ENCODE results near the gene TMEM38B.

Gene TMEM38B, protein sequence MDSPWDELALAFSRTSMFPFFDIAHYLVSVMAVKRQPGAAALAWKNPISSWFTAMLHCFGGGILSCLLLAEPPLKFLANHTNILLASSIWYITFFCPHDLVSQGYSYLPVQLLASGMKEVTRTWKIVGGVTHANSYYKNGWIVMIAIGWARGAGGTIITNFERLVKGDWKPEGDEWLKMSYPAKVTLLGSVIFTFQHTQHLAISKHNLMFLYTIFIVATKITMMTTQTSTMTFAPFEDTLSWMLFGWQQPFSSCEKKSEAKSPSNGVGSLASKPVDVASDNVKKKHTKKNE

DNA sequence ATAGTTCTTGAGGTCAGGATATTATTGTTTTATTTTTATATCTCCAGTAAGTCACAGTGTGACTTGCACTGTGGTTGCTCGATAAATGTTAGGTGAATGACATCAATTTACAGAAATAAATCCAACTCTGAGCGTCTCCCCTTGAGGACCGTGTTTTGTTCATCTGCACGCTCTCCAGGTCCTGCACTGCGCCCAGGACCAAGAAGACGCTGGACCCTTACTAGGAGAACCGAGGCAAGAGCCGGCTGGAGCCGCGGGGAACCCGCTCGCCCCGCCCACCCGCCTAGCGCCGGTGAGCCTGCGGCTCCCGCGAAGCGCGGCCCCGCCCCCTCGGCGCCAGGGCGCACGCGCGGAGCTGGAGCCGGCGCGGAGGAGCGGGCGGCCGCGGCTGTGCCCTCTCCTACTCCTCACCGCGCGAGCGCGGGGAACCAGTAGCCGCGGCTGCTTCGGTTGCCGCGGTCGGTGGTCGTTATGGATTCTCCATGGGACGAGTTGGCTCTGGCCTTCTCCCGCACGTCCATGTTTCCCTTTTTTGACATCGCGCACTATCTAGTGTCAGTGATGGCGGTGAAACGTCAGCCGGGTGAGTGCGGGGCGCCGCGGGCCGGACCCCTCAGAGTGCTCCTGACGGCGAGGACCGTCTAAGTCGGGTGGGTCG, at the start of gene TMEM38B:
Gene TMEM38B, plus strand, starts transcription at position 352 of the 658 bp plus-strand sequence. Its CDS starts 120 bp downstream, at position 472.
- DNase-seq (ENCODE audit: low spot score): peak; percentile 84

DNA sequence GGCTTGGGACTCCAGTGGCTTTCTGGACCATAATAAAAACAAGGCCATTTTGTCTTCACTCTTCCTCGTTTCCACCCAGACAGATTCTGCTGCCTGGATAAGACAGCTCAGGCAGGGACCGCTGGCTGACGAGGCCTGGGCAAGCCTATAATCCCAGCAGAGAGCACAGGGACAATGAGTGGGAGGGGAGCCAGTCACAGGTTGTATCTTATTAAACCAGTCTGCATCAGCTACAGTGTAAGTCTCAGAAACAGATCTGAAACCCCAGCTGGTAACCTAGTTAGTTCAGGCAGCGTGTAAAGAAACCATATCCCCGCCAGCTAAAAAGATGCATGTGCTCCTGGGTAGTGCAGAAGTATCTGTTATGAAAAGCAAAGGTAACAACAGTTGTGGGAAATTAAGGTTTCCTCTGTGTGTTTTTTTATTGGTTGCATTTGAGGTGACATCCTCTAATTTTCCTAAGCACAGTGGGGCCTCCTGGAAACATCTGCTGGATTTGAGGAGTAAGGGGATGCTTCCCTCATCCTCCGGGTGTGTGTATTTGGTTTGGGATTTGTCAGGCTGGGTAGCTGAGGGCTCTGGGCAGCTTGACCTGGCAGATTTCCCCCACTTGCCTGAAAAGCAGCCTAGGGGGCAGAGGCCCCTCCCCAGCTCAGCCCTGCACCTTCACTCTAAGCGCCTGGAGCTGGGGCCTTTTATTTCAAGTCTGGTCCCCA, 47.3 kb upstream of the TMEM38B start:
- no peak for DNase-seq (ENCODE audit: low spot score)

- DNase-seq (ENCODE audit: low spot score): no peak
Measured at GRCh38 chr9:105647595-105648349, 46.6 kb upstream of the TMEM38B start.

- DNase-seq (ENCODE audit: low spot score): no peak
Measured at GRCh38 chr9:105651806-105652205, 42.5 kb upstream of the TMEM38B start.

DNA sequence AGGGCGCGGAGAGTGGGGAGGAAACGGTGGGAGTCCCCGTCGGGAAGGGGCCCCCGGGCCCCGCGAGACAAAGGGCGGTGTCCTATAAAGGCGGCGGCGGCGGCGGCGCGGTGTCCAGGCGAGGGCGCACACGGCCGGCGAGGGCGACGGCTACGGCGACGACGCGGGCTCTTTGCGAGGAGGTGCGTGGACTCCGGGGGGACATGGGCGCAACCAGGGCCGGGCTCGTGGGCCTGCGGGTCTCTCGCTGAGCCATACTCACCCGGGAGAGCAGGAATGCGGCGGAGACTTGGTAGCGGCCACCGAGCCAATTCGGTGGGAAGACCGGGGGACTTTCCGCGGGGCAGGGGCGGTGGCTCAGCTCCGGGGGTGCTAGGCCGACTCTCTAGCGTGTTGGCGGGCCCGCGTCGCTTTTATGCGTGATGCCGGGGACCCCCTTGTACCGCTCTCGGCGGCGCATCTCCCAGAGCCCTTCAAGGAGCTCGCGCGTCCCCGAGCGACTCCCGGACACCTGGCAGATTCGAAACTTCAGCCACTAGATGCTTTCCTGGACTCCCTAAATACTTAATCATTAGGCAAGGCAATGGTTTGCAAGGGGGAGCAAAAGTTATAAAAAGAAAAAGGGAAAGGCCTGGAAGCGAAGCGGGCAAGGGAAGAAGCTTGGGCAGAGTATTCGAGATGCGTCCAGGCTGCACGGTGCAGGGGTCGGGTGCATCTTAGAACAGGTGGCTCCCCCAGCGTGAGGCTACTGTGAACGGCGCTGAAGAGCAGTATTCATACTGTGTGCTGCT, 38.0 kb upstream of the TMEM38B start:
- DNase-seq (ENCODE audit: low spot score): no peak

- no peak for DNase-seq (ENCODE audit: low spot score)
Measured at GRCh38 chr9:105658351-105658750, 36.0 kb upstream of the TMEM38B start.

DNA sequence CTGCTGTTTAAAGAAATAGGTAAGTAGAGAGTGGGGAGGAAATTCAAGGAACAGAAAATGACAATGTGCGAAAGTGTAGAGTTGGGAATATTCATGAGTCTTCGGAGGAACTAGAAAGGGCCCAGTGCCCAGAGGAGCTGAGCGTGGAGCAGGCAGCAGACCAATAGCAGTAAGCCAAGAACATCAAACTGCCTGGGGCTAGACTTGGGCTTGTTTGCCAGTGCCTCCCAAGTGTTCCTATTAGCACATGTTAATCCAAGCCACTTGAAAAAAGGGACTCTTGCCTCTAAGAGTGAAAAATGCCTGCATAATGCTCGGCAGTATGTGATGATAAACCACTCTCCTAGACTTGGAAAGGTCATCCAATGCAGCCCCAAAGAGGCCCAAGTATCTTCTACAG, 33.3 kb upstream of the TMEM38B start:
- peak; percentile 13 for DNase-seq (ENCODE audit: low spot score)

DNA sequence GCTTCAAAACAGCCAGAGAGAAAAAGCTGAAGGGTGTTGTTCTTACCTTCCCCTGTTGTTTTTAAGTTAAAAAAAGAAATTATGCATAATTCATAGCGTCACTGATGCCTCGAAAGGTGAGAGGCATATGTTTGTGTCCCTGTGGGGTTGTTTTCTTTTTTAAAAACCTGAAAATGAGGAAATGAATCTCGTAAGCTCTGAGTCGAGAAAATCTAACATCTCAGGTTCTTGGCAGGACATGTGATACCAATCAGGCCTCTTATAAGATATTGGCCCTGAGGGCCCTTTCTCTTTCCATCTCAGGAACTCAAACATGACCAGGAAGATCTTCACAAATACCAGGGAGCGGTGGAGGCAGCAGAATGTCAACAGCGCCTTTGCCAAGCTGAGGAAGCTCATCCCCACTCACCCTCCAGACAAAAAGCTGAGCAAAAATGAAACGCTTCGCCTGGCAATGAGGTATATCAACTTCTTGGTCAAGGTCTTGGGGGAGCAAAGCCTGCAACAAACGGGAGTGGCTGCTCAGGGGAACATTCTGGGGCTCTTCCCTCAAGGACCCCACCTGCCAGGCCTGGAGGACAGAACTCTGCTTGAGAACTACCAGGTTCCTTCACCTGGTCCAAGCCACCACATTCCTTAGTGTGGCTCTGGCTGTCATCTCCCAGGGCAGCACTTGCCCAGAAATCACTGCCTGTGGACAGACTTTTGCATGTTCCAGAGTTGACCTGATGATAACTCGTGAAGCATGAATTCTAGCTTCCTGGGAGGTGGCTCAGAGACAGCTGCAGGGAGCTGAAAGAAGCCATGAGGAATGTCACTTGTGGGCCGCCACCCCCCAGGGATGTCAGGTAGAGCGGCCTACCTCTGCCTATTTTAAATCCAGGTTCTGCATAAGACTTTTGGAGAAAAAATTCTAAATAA, 31.9 kb upstream of the TMEM38B start, which contains the start of gene TAL2:
Gene TAL2, plus strand, starts transcription at position 274 of the 921 bp plus-strand sequence. Its CDS starts 40 bp downstream, at position 314.
- DNase-seq (ENCODE audit: low spot score): no peak

- DNase-seq (ENCODE audit: low spot score): no peak
Measured at GRCh38 chr9:105663914-105664313, 30.4 kb upstream of the TMEM38B start.

GRCh38 chr9:105667867-105668266, 26.5 kb upstream of the TMEM38B start:
- DNase-seq (ENCODE audit: low spot score): no peak

DNA sequence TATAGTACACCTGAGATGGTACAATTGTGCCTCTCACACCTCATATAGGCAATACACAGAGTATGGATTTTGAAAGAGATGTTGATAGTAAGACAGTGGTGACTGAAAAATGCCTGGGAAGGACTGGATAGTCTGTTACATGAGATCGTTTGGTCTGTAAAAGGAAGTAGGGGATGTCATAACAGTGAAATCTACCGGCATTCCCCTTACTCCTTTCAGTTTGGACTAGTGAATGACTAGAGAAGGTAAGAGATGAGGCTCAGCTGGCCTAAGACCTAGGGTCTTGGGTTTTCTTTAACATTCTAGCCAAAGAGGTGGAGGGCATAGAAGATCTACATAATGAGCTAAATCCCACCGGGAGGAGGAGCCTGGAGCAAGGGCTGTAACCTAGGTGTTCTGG, 24.0 kb upstream of the TMEM38B start:
- no peak for DNase-seq (ENCODE audit: low spot score)

DNA sequence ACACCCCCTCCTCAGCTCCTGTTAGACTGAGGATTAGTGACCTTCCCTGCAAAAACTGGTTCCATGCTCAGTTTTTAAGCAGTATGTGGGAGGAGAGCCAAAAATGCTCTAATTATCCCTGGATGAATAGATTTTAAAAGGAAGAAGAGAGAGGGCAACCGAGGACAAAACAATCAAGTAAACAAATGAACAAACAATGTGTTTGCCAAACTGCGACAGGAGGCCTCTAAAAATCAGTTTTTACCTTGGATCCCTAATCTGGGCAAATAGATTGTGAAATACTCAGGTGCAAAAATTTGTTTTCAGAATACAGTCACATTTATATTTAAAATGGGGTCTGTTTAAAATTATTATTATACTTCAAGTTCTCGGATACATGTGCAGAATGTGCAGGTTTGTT, 23.6 kb upstream of the TMEM38B start:
- no peak for DNase-seq (ENCODE audit: low spot score)

GRCh38 chr9:105672711-105673234, 21.6 kb upstream of the TMEM38B start:
- no peak for DNase-seq (ENCODE audit: low spot score)

DNA sequence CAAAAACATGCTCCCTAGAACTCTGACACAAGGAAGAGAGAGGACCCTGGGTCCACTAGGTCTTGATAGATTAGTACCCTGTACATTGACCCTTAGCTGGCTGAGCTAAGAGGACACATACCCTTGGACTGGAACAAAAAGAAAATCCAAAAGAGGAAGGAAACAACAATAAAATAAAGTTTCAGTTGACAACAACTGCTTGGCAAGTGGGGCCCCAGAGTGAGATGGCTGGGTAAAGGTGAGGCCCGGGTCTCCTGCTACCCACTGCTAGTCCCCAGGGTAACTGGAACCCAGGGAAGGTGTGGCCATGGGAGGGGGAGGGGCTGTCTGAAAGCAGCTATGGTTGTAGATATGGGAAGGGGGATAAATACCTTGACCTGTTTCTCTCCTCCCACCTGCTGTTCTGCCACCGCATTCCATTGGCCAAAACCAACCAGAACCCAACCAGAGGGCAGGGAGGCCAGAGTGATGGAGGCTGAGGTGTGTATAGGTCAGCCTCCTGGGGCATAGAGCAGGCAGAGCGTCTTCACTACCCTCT, 20.4 kb upstream of the TMEM38B start:
- no peak for DNase-seq (ENCODE audit: low spot score)

GRCh38 chr9:105676351-105676923, 17.9 kb upstream of the TMEM38B start:
- DNase-seq (ENCODE audit: low spot score): no peak

DNA sequence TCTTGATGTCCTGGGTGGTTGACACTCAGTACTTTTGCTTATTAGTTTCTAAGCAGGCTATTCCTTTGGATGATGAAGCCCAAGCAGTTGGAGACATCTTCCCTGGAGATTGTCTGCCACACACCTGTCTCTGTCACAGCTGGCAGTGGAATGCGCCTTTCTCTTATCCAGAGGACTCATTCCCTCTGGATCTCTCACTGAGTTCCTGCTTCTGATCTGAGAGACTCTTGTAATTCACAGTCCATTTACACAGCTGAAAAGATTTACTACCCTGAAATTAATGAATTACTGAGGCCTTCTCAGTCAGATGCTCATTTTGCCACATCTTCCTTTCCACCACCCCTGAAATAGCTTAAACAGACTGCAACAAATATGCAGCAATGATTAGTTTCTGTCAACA, 16.2 kb upstream of the TMEM38B start:
- DNase-seq (ENCODE audit: low spot score): no peak

- no peak for DNase-seq (ENCODE audit: low spot score)
Measured at GRCh38 chr9:105678781-105679180, 15.6 kb upstream of the TMEM38B start.

DNA sequence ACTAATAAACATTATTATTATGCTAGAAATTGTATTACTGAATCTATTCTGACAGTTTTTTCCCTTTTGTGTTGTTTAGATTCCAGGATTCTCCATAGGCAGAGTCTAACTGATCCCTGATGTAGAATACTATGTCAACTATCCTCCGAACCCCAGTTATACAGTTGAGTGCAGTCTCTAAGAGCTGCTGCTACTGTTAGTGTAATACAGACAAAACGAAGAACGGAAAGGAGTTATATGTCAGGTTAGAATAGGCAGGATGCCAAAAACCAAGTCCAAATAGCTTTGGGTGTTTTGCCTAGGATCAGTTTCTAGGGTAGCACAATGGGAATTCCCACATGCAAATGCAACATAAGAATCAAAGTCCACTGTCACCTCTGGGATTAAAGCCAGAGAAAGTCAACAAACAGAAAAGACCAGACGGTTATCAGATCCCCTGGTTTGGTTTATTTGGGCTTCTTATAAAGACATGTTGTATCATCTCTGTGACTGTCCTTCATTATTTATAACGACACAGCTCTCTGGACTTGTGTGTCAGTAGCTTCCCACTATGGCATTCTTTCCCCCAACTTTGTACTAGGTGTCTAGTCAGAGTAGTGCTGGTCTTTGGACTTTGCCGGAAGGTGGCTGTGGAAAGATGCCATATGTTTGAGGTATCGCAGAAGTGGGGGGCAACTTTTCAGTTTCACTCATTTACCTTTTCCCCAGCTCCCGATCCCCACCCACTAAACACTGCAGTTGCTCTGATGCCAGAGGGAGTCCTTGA, 14.9 kb upstream of the TMEM38B start:
- DNase-seq (ENCODE audit: low spot score): no peak

DNA sequence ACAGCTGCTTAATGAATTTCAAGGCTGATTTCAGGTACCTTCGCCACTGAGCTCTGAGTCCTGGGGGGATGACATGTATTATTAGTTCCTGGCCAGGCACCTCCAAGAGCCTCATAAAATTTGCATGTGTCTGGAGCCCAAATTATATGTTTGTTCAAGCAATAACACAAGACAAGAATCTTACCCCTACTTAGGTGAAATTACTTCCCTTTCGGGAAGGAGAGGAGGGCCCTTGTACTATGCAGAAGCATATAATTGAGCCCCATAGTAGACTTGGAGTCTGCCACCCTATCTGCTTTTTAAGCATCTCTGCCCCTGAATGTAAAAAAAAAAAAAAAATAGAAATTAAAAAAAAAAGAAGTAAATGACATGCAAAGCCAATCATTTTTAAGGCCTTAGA, 13.0 kb upstream of the TMEM38B start:
- DNase-seq (ENCODE audit: low spot score): no peak
